SK-N-SH (cell line): Measurements from ENCODE around the gene ZSWIM8. TPM values are rescaled to one million over a fixed set of nuclear protein-coding genes. Genes with fewer than 3 reads are reported as not detected.
"Not testable (repeated sequence)": the region's sequence is repeated elsewhere in the genome, so short reads cannot be mapped to it uniquely, and the experiment has no call there.

Experiments
- CTCF ChIA-PET: fragments of 300-600, 350-600 bp; formaldehyde crosslinking; extraction: SDS; loops from one replicate; lab custom pipeline; 2021; lab: Yijun Ruan, JAX
- POLR2A ChIA-PET: fragments of 350-600 bp; sonication (Branson Sonifier 250); formaldehyde crosslinking; extraction: SDS; loops from one replicate; lab custom pipeline; 2020; ENCODE audit warnings: antibody characterized with exemption, inconsistent platforms; lab: Yijun Ruan, JAX
- DNase-seq: peaks from one replicate; pipeline ENCODE4 v3.0.0; 2012
- H2AFZ ChIP-seq: fragments of 200-600 bp; sonication (generic); 2 replicates; pipeline ENCODE4 v1.8.1; 2016; ENCODE audit warnings: antibody characterized with exemption, mild to moderate bottlenecking, low read depth
- H3F3A ChIP-seq: fragments of 200-600 bp; sonication (generic); replicated peaks from 2 replicates; pipeline ENCODE3; 2016; ENCODE audit warnings: antibody characterized with exemption, mild to moderate bottlenecking; ENCODE audit not compliant: insufficient read depth
- H3K27ac ChIP-seq, 2 experiments: fragments of 200-500 bp in 1 of 2; fragments of 200-600 bp in 1 of 2; sonication (Bioruptor generic) in 1 of 2; sonication (generic), shearing (Covaris generic) in 1 of 2; 2 replicates each; pipeline versions ENCODE4 v1.5.1 to v1.6.1; 2014 to 2016; ENCODE audit warnings: low read depth in 2 of 2, inconsistent platforms in 1 of 2, low read length in 1 of 2, mild to moderate bottlenecking in 1 of 2, mixed read lengths in 1 of 2
- H3K27me3 ChIP-seq: fragments of 200-600 bp; sonication (generic), shearing (Covaris generic); 2 replicates; pipeline ENCODE4 v1.6.1; 2016; ENCODE audit warnings: mixed run types; ENCODE audit not compliant: insufficient read depth
- H3K36me3 ChIP-seq, 2 experiments: fragments of 200-500 bp in 1 of 2; fragments of 200-600 bp in 1 of 2; sonication (Bioruptor generic) in 1 of 2; sonication (generic) in 1 of 2; replicated peaks in 1 of 2; 2 replicates each; pipeline versions ENCODE3 to v1.5.1; 2014 to 2016; ENCODE audit warnings: low read length in 1 of 2, mild to moderate bottlenecking in 1 of 2; ENCODE audit not compliant: insufficient read depth in 2 of 2, control insufficient read depth in 1 of 2
- H3K4me1 ChIP-seq, 2 experiments: fragments of 200-500 bp in 1 of 2; fragments of 200-600 bp in 1 of 2; sonication (Bioruptor generic) in 1 of 2; sonication (generic), shearing (Covaris generic) in 1 of 2; 2 replicates each; pipeline versions ENCODE4 v1.5.1 to v1.6.1; 2014 to 2016; ENCODE audit warnings: low read depth in 1 of 2, low read length in 1 of 2, mixed run types in 1 of 2; ENCODE audit not compliant: insufficient read depth in 2 of 2, control insufficient read depth in 1 of 2
- H3K4me2 ChIP-seq: fragments of 200-600 bp; sonication (generic), shearing (Covaris generic); 2 replicates; pipeline ENCODE4 v1.6.1; 2017; ENCODE audit warnings: mixed run types
- H3K4me3 ChIP-seq, 2 experiments: fragments of 200-500 bp in 1 of 2; fragments of 200-600 bp in 1 of 2; sonication (Bioruptor generic) in 1 of 2; sonication (generic), shearing (Covaris generic) in 1 of 2; 2 replicates each; pipeline versions ENCODE4 v1.5.1 to v1.8.1; 2014 to 2016; ENCODE audit warnings: low read depth in 2 of 2, inconsistent platforms in 1 of 2, low read length in 1 of 2, mild to moderate bottlenecking in 1 of 2, mixed read lengths in 1 of 2, moderate library complexity in 1 of 2
- H3K79me2 ChIP-seq: fragments of 200-600 bp; sonication (generic); 2 replicates; pipeline ENCODE4 v1.8.1; 2017; ENCODE audit warnings: mild to moderate bottlenecking; ENCODE audit not compliant: insufficient read depth
- H3K9ac ChIP-seq: fragments of 200-600 bp; sonication (generic); 2 replicates; pipeline ENCODE4 v1.6.1; 2017; ENCODE audit warnings: mixed run types
- H3K9me2 ChIP-seq: fragments of 200-600 bp; sonication (generic); 2 replicates; pipeline ENCODE4 v1.6.1; 2017; ENCODE audit warnings: mixed run types
- H3K9me3 ChIP-seq: fragments of 200-600 bp; sonication (generic); 2 replicates; pipeline ENCODE4 v1.6.1; 2017; ENCODE audit warnings: mixed run types, mild to moderate bottlenecking, moderate library complexity
- H4K20me1 ChIP-seq: fragments of 200-600 bp; sonication (generic); 2 replicates; pipeline ENCODE4 v1.6.1; 2017; ENCODE audit warnings: mild to moderate bottlenecking, mixed run types; ENCODE audit not compliant: insufficient read depth
- IRF3 ChIP-seq: fragments of 150-350 bp; IDR thresholded peaks from 2 replicates; pipeline ENCODE4 v1.6.1; 2016; ENCODE audit warnings: mild to moderate bottlenecking, low read depth, low read length
- JUND ChIP-seq: IDR thresholded peaks from 2 replicates; pipeline ENCODE4 v1.4.0; 2012
- MXI1 ChIP-seq: IDR thresholded peaks from 2 replicates; pipeline ENCODE4 v1.6.1; 2012; ENCODE audit warnings: mild to moderate bottlenecking, low read depth, low read length, improper control_type of control experiment
- NFIC ChIP-seq: IDR thresholded peaks from 2 replicates; pipeline ENCODE4 v1.4.0; 2012; ENCODE audit warnings: borderline replicate concordance
- RAD21 ChIP-seq: IDR thresholded peaks from 2 replicates; pipeline ENCODE4 v1.6.1; 2012; ENCODE audit warnings: mild to moderate bottlenecking, low read length
- SIN3A ChIP-seq: IDR thresholded peaks from 2 replicates; pipeline ENCODE4 v1.6.1; 2012; ENCODE audit warnings: low read depth, mild to moderate bottlenecking, low read length, moderate library complexity, borderline replicate concordance
- SMC3 ChIP-seq: IDR thresholded peaks from 2 replicates; pipeline ENCODE4 v1.6.1; 2012; ENCODE audit warnings: low read depth, low read length, improper control_type of control experiment
- TCF12 ChIP-seq: IDR thresholded peaks from 2 replicates; pipeline ENCODE4 v1.4.0; 2012
- USF2 ChIP-seq: fragments of 150-350 bp; IDR thresholded peaks from 2 replicates; pipeline ENCODE4 v1.6.1; 2017; ENCODE audit warnings: antibody characterized with exemption, low read length, low read depth, borderline replicate concordance
- WGBS: methylation state at CpG from one replicate; pipeline ENCODE4 v1.1.6; 2017; ENCODE audit warnings: low lambda C conversion rate; 5-methylcytosine and 5-hydroxymethylcytosine counted together
- polyA plus RNA-seq, 3 experiments: library from polyadenylated mRNA; depleted of rRNA; stranded (reverse); fragments of >200 nt; gene quantifications; 2 replicates each; pipeline ENCODE4 v1.2.3, GENCODE V29; 2012
- TF ChIP-seq, protein P1 (sequence below): IDR thresholded peaks from 2 replicates; pipeline ENCODE4 v1.4.0; 2012; ENCODE audit warnings: low read depth, borderline replicate concordance

Gene ZSWIM8
- polyA plus RNA-seq, 1 of the 3 experiments (the other 2 are of a cell fraction), result 97.3 TPM

DNA sequence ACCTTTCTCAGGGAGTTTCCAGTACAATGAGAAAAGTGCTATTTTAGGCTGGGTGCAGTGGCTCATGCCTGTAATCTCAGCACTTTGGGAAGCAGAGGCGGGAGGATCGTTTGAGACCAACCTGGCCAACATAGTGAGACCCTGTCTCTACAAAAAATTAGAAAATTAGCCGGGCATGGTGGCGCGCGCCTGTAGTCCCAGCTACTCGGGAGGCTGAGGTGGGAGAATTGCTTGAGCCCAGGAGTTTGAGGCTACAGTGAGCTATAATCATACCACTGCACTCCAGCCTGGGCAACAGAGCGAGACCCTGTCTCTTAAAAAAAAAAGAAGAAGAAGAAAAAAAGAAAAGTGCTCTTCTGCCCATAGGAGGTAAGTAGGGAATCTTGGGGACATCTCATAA is 10.6 kb downstream of the ZSWIM8 start:
- H4K20me1 ChIP-seq, CTCF ChIA-PET, H3K9me3 ChIP-seq, H3K4me3 ChIP-seq, H3K79me2 ChIP-seq, H3K4me1 ChIP-seq, H3K4me2 ChIP-seq, H3K9ac ChIP-seq, H3K27ac ChIP-seq, DNase-seq, H3K27me3 ChIP-seq, H2AFZ ChIP-seq, H3K9me2 ChIP-seq: not testable (repeated sequence)
- peaks cover 51 to 84% of the 10 kb centered on the region in 2 experiments for H3K36me3 ChIP-seq
- POLR2A ChIA-PET, result interaction anchor here (1.9 kb wide), 1 partner anchor 8 kb away, joined by 4 read pairs; no protein-coding TSS in a partner anchor
- over 99% methylated on average over 8 of the region's 8 CpGs for WGBS
- peaks cover 15% of the 10 kb centered on the region for H3F3A ChIP-seq

DNA sequence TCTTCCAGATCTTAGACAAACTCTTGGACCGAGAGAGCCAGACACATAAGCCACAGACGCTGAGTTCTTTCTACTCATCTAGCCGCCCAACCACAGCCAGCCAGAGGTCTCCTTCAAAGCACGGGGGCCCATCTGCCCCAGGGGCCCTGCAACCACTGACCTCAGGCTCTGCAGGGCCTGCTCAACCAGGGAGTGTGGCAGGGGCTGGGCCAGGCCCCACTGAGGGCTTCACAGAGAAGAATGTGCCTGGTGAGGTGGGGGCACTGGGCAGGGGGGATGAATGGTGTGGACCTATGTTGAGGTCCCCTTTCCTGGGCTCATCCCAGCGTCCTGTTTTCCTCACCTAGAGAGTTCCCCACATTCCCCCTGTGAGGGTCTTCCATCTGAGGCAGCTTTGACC is 11.4 kb downstream of the ZSWIM8 start:
- H3K9ac ChIP-seq, result no peak overlapping the region
- no peaks in the 10 kb centered on the region for H3K4me1 ChIP-seq
- no peaks in the 10 kb centered on the region for H4K20me1 ChIP-seq
- H3K4me3 ChIP-seq, result no peak overlapping the region
- H2AFZ ChIP-seq, result no peak overlapping the region
- peaks cover 49 to 84% of the 10 kb centered on the region in 2 experiments for H3K36me3 ChIP-seq
- no peaks in the 10 kb centered on the region for H3K79me2 ChIP-seq
- CTCF ChIA-PET, result no interaction called here
- no peaks in the 10 kb centered on the region for H3K9me2 ChIP-seq
- POLR2A ChIA-PET, result no interaction called here
- TF ChIP-seq SMC3 (no peak), NFIC (no peak), SIN3A (no peak), RAD21 (no peak), IRF3 (no peak), JUND (no peak), USF2 (no peak), TCF12 (no peak), MXI1 (no peak)
- TF ChIP-seq, protein P1, sequence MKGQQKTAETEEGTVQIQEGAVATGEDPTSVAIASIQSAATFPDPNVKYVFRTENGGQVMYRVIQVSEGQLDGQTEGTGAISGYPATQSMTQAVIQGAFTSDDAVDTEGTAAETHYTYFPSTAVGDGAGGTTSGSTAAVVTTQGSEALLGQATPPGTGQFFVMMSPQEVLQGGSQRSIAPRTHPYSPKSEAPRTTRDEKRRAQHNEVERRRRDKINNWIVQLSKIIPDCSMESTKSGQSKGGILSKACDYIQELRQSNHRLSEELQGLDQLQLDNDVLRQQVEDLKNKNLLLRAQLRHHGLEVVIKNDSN, result no peak
- no peaks in the 10 kb centered on the region for H3K27me3 ChIP-seq
- no peak overlapping the region for H3K27ac ChIP-seq
- peaks cover 15% of the 10 kb centered on the region for H3F3A ChIP-seq
- no peak overlapping the region for H3K4me2 ChIP-seq
- no peak for DNase-seq
- H3K9me3 ChIP-seq, result no peaks in the 10 kb centered on the region
- WGBS, result 88% methylated on average over 5 of the region's 5 CpGs
